SU-DHL-6 (cell line): ENCODE data around the gene RPLP1.

Experiments
- H2AFZ ChIP-seq: fragments of 200-600 bp; sonication (generic); 2 replicates; pipeline ENCODE4 v1.6.1; 2014; ENCODE audit warnings: low read depth, mild to moderate bottlenecking, moderate library complexity, mixed read lengths, antibody characterized with exemption, low read length; ENCODE audit not compliant: severe bottlenecking
- H3F3A ChIP-seq: fragments of 200-600 bp; shearing (Covaris generic); 2 replicates; pipeline ENCODE4 v1.6.0; 2016; ENCODE audit warnings: antibody characterized with exemption, mild to moderate bottlenecking; ENCODE audit not compliant: insufficient read depth
- H3K27ac ChIP-seq: fragments of 200-600 bp; sonication (generic); 2 replicates; pipeline ENCODE4 v1.5.1; 2016; ENCODE audit warnings: low read depth, mild to moderate bottlenecking, low read length, moderate library complexity, mixed read lengths
- H3K27me3 ChIP-seq: fragments of 200-600 bp; sonication (generic), shearing (Covaris generic); 2 replicates; pipeline ENCODE4 v1.6.0; 2014; ENCODE audit warnings: mild to moderate bottlenecking, low read length
- H3K36me3 ChIP-seq: fragments of 200-600 bp; sonication (generic); 2 replicates; pipeline ENCODE4 v1.6.1; 2014; ENCODE audit warnings: mild to moderate bottlenecking, low read length, mixed read lengths
- H3K4me2 ChIP-seq: fragments of 300-600, 200-600 bp; shearing (Covaris generic), sonication (generic); 2 replicates; pipeline ENCODE4 v1.6.0; 2014; ENCODE audit warnings: low read length, low read depth, mild to moderate bottlenecking; ENCODE audit not compliant: poor library complexity, severe bottlenecking
- H3K4me3 ChIP-seq: fragments of 200-600 bp; sonication (generic); 2 replicates; pipeline ENCODE4 v1.5.1; 2014; ENCODE audit warnings: antibody characterized with exemption, low read length, mild to moderate bottlenecking, mixed read lengths; ENCODE audit not compliant: insufficient read depth, poor library complexity, severe bottlenecking
- H3K79me2 ChIP-seq: fragments of 200-600 bp; sonication (generic); 2 replicates; pipeline ENCODE4 v1.6.1; 2014; ENCODE audit warnings: mild to moderate bottlenecking, low read length, moderate library complexity; ENCODE audit not compliant: insufficient read depth
- H3K9ac ChIP-seq: fragments of 200-600 bp; sonication (generic); 2 replicates; pipeline ENCODE4 v1.7.0; 2014; ENCODE audit warnings: mild to moderate bottlenecking, low read length
- H3K9me2 ChIP-seq: fragments of 200-600 bp; sonication (generic); replicated peaks from 2 replicates; pipeline ENCODE4 v1.6.1; 2014; ENCODE audit warnings: low read length; ENCODE audit not compliant: insufficient read depth
- H3K9me3 ChIP-seq: fragments of 200-600 bp; sonication (generic); 2 replicates; pipeline ENCODE4 v1.6.1; 2014; ENCODE audit warnings: low read length, mixed read lengths; ENCODE audit not compliant: insufficient read depth
- H4K20me1 ChIP-seq: fragments of 200-600 bp; sonication (generic); 2 replicates; pipeline ENCODE4 v1.6.1; 2014; ENCODE audit warnings: low read depth, mild to moderate bottlenecking, antibody characterized with exemption, low read length, moderate library complexity, mixed read lengths
- CTCF ChIP-seq: fragments of 200-600 bp; sonication (generic); IDR thresholded peaks from one replicate; pipeline ENCODE4 v1.5.1; 2017; ENCODE audit warnings: antibody characterized with exemption, mild to moderate bottlenecking, low read length, moderate library complexity; ENCODE audit not compliant: insufficient read depth, poor library complexity, severe bottlenecking
- EZH2phosphoT487 ChIP-seq: fragments of 200-600 bp; sonication (generic), shearing (Covaris generic); conservative IDR thresholded peaks from 2 replicates; pipeline ENCODE4 v1.6.1; 2018; ENCODE audit warnings: mild to moderate bottlenecking, antibody characterized with exemption, low read length, moderate library complexity, mixed read lengths

Gene RPLP1

GRCh38 chr15:69467636-69468035 lies 15.0 kb downstream of the RPLP1 start:
- Histone ChIP-seq H3K9ac (no peak overlapping the region), H3K79me2 (no peaks in the 10 kb centered on the region), H3K9me3 (no peaks in the 10 kb centered on the region), H4K20me1 (no peaks in the 10 kb centered on the region), H3K27me3 (no peaks in the 10 kb centered on the region), H3K4me2 (no peak overlapping the region), H3K4me3 (no peak overlapping the region), H3K36me3 (no peaks in the 10 kb centered on the region), H3F3A (no peaks in the 10 kb centered on the region), H3K9me2 (no peaks in the 10 kb centered on the region), H3K27ac (no peak overlapping the region), H2AFZ (no peak overlapping the region)
- TF ChIP-seq CTCF (no peak), EZH2phosphoT487 (no peak)

- no peak overlapping the region for H3K27ac ChIP-seq
- no peak overlapping the region for H3K9ac ChIP-seq
- TF ChIP-seq EZH2phosphoT487 (no peak), CTCF (no peak)
- no peaks in the 10 kb centered on the region for H3F3A ChIP-seq
- no peaks in the 10 kb centered on the region for H4K20me1 ChIP-seq
- no peaks in the 10 kb centered on the region for H3K9me3 ChIP-seq
- H3K36me3 ChIP-seq = no peaks in the 10 kb centered on the region
- H3K4me3 ChIP-seq = no peak overlapping the region
- no peaks in the 10 kb centered on the region for H3K9me2 ChIP-seq
- no peak overlapping the region for H2AFZ ChIP-seq
- no peaks in the 10 kb centered on the region for H3K27me3 ChIP-seq
- H3K79me2 ChIP-seq = no peaks in the 10 kb centered on the region
- no peak overlapping the region for H3K4me2 ChIP-seq
These were observed 15.9 kb downstream of the RPLP1 start for GRCh38 chr15:69468241-69469121.

- Histone ChIP-seq H3K27ac (no peak overlapping the region), H3K79me2 (no peaks in the 10 kb centered on the region), H3K9me2 (no peaks in the 10 kb centered on the region), H3K9me3 (no peaks in the 10 kb centered on the region), H3K4me2 (no peak overlapping the region), H3K27me3 (no peaks in the 10 kb centered on the region), H3K4me3 (no peak overlapping the region), H2AFZ (no peak overlapping the region), H3K36me3 (no peaks in the 10 kb centered on the region), H3K9ac (no peak overlapping the region), H3F3A (no peaks in the 10 kb centered on the region), H4K20me1 (no peaks in the 10 kb centered on the region)
- TF ChIP-seq EZH2phosphoT487 (no peak), CTCF (no peak)
These were observed 17.0 kb downstream of the RPLP1 start for GRCh38 chr15:69469467-69470201.
